K562 (cell line): ENCODE results near the gene RAI14. TPM values are rescaled to one million over a fixed set of nuclear protein-coding genes. Genes with fewer than 3 reads are reported as not detected.

Experiments
- ATAC-seq: fragments of 200-7000 bp; cut with Tn5 transposase; 3 replicates; pipeline ENCODE4 v1.9.1; 2020; ENCODE audit warnings: moderate library complexity
- BruUV-seq: library from RNA; stranded (reverse); fragments of 400-500 nt; replicated peaks from 2 replicates; lab custom pipeline; 2021; lab: Mats Ljungman, UMichigan
- CTCF ChIA-PET: fragments of 300-600 bp; formaldehyde crosslinking; extraction: SDS; loops from one replicate; lab custom pipeline; 2021; ENCODE audit warnings: low intra/inter-chr PET ratio; lab: Yijun Ruan, JAX
- POLR2A ChIA-PET: fragments of 300-600, 350-650 bp; sonication (Branson Sonifier 250); formaldehyde crosslinking; extraction: SDS; loops from one replicate; lab custom pipeline; 2021; ENCODE audit warnings: antibody characterized with exemption, inconsistent platforms; lab: Yijun Ruan, JAX
- DNase-seq, 4 experiments: peaks; one replicate each; pipeline versions ENCODE4 v3.0.0 to v3.0.0-alpha.2; 2011 to 2018; ENCODE audit warnings: low spot score in 3 of 4, mixed read lengths in 3 of 4; ENCODE audit errors: extremely low read depth in 1 of 4
- FAIRE-seq: peaks from 2 replicates; lab custom pipeline; 2011; peaks lifted over from hg19 to GRCh38; lab: Jason Lieb, UNC
- H2AFZ ChIP-seq: 2 replicates; pipeline ENCODE4 v1.6.0; 2011; ENCODE audit warnings: low read depth, low read length, control low read depth, inconsistent platforms
- H3K27ac ChIP-seq: fragments of 200-600 bp; 3 replicates; pipeline ENCODE4 v1.8.0; 2011; ENCODE audit warnings: low read depth, mild to moderate bottlenecking, control low read depth, inconsistent platforms, low read length, moderate library complexity, mixed read lengths; ENCODE audit errors: extremely low read depth
- H3K27me3 ChIP-seq, 2 experiments: fragments of 300-600 bp in 1 of 2; 2 replicates in 1 of 2; 3 replicates in 1 of 2; pipeline versions ENCODE4 v1.6.0 to v1.8.0; 2011; ENCODE audit warnings: inconsistent platforms in 2 of 2, low read length in 2 of 2, mild to moderate bottlenecking in 1 of 2, mixed read lengths in 1 of 2, moderate library complexity in 1 of 2; ENCODE audit not compliant: control insufficient read depth in 2 of 2, insufficient read depth in 2 of 2
- H3K36me3 ChIP-seq: fragments of 300-600 bp; 3 replicates; pipeline ENCODE4 v1.8.0; 2011; ENCODE audit warnings: mild to moderate bottlenecking, low read length, inconsistent platforms; ENCODE audit not compliant: control insufficient read depth, insufficient read depth
- H3K4me1 ChIP-seq, 2 experiments: fragments of 200-600 bp in 1 of 2; replicated peaks in 1 of 2; 2 replicates in 1 of 2; 3 replicates in 1 of 2; pipeline versions ENCODE4 v1.5.1 to v1.8.0; 2011; ENCODE audit warnings: inconsistent platforms in 2 of 2, low read length in 2 of 2, mild to moderate bottlenecking in 1 of 2, mixed read lengths in 1 of 2, moderate library complexity in 1 of 2; ENCODE audit not compliant: control insufficient read depth in 2 of 2, insufficient read depth in 2 of 2
- H3K4me2 ChIP-seq: 2 replicates; pipeline ENCODE4 v1.6.1; 2011; ENCODE audit warnings: low read length, control low read depth, inconsistent platforms, mixed read lengths; ENCODE audit not compliant: insufficient read depth
- H3K4me3 ChIP-seq: fragments of 200-600 bp; sonication (generic), shearing (Covaris generic); 2 replicates; pipeline ENCODE4 v1.5.1; 2016; ENCODE audit warnings: control low read depth, inconsistent platforms
- H3K79me2 ChIP-seq: fragments of 200-600 bp; 3 replicates; pipeline ENCODE4 v1.8.0; 2011; ENCODE audit warnings: low read length, inconsistent platforms; ENCODE audit not compliant: control insufficient read depth, insufficient read depth
- H3K9ac ChIP-seq, 2 experiments: 2 replicates each; pipeline versions ENCODE4 v1.6.0 to v1.6.1; 2011; ENCODE audit warnings: low read depth in 2 of 2, low read length in 2 of 2, control low read depth in 1 of 2, inconsistent platforms in 1 of 2, mild to moderate bottlenecking in 1 of 2, mixed read lengths in 1 of 2; ENCODE audit not compliant: insufficient read depth in 1 of 2
- H3K9me1 ChIP-seq: one replicate; pipeline ENCODE4 v1.6.0; 2011; ENCODE audit warnings: inconsistent platforms, mild to moderate bottlenecking, low read length, moderate library complexity; ENCODE audit not compliant: control insufficient read depth, insufficient read depth
- H3K9me3 ChIP-seq: replicated peaks from 2 replicates; pipeline ENCODE4 v1.5.1; 2011; ENCODE audit warnings: low read depth, low read length, inconsistent platforms; ENCODE audit not compliant: control insufficient read depth, insufficient read depth
- H4K20me1 ChIP-seq: replicated peaks from 2 replicates; pipeline ENCODE4 v1.6.1; 2011; ENCODE audit warnings: low read length, inconsistent platforms, mixed read lengths; ENCODE audit not compliant: control insufficient read depth, insufficient read depth
- HES1 ChIP-seq: fragments of 450-650 bp; IDR thresholded peaks from 2 replicates; pipeline ENCODE4 v1.6.1; 2016; ENCODE audit warnings: low read depth, mild to moderate bottlenecking, moderate library complexity
- HOXB6 ChIP-seq: fragments of 250-450 bp; sonication (Bioruptor Pico); IDR thresholded peaks from 2 replicates; pipeline ENCODE4 v1.5.1; 2022; ENCODE audit warnings: mild to moderate bottlenecking, borderline replicate concordance
- MNT ChIP-seq, 2 experiments: fragments of 450-650 bp; conservative IDR thresholded peaks; 2 replicates each; pipeline ENCODE4 v1.6.1; 2017; ENCODE audit warnings: mild to moderate bottlenecking in 2 of 2, moderate library complexity in 2 of 2
- ZNF280B ChIP-seq: fragments of 250-450 bp; sonication (Bioruptor Pico); IDR thresholded peaks from 2 replicates; pipeline ENCODE4 v1.5.1; 2021; ENCODE audit warnings: mild to moderate bottlenecking
- ZNF354B ChIP-seq: fragments of 250-450 bp; sonication (Bioruptor Pico); IDR thresholded peaks from 2 replicates; pipeline ENCODE4 v1.4.0; 2020
- ZNF507 ChIP-seq: conservative IDR thresholded peaks from 2 replicates; pipeline ENCODE4 v1.6.1; 2017; ENCODE audit warnings: missing genetic modification characterization, missing compliant biosample characterization
- WGBS: fragments of 100-300 bp; shearing (Covaris generic); methylation state at CpG from one replicate; pipeline ENCODE4 v1.1.6; 2016; ENCODE audit warnings: low coverage, mixed read lengths; ENCODE audit not compliant: insufficient coverage; ENCODE audit errors: missing lambda C conversion rate; 5-methylcytosine and 5-hydroxymethylcytosine counted together
- in situ Hi-C: fragments of 300-500 bp; cut with MboI; formaldehyde crosslinking; loops from 4 replicates; pipeline ENCODE4 v1.15.0; 2018; ENCODE audit warnings: inconsistent platforms, mixed read lengths
- intact Hi-C: fragments of 100-400 bp; cut with micrococcal nuclease; formaldehyde crosslinking; loops from 2 replicates; pipeline ENCODE4 v1.14.2; 2022
- polyA plus RNA-seq, 8 experiments: library from polyadenylated mRNA; depleted of rRNA in 4 of 8; stranded (reverse) in 5 of 8; unstranded in 3 of 8; fragments of >200 nt; fragmentation: Nextera tagmentation in 2 of 8; fragmentation: Illumina TruSeq in 1 of 8; extraction: Ambion mirVana in 2 of 8; extraction: Trizol in 1 of 8; gene quantifications; 2 replicates each; pipeline versions ENCODE4 v1.2.1 to v1.2.3, GENCODE V29; 2011 to 2014; ENCODE audit warnings: inconsistent platforms in 1 of 8, missing spikeins in 1 of 8
- total RNA-seq, 7 experiments: library from RNA; depleted of rRNA in 6 of 7; stranded (reverse); fragments of >200 nt in 6 of 7; fragmentation: Illumina TruSeq in 2 of 7; extraction: Trizol in 2 of 7; gene quantifications; 2 replicates each; pipeline versions ENCODE4 v1.2.1 to v1.2.3, GENCODE V29; 2011 to 2021; ENCODE audit warnings: low replicate concordance in 1 of 7
- TF ChIP-seq, protein P1 (sequence below), 3 experiments: fragments of 200-800 bp in 1 of 3; sonication (Bioruptor generic) in 1 of 3; sonication (generic) in 1 of 3; formaldehyde crosslinking in 1 of 3; IDR thresholded peaks; 2 replicates each; pipeline versions ENCODE4 v1.6.1 to v1.8.0; 2016 to 2022; ENCODE audit warnings: mild to moderate bottlenecking in 2 of 3, missing compliant biosample characterization in 2 of 3, missing genetic modification characterization in 2 of 3, missing genetic modification reagents in 1 of 3

The RAI14 gene
- total and polyA plus RNA-seq, 9 of the 15 experiments (the other 6 are each of a cell fraction or from before 2014, with no cell fraction given) = 11.3 to 82.5 (median 34.8) TPM

DNA sequence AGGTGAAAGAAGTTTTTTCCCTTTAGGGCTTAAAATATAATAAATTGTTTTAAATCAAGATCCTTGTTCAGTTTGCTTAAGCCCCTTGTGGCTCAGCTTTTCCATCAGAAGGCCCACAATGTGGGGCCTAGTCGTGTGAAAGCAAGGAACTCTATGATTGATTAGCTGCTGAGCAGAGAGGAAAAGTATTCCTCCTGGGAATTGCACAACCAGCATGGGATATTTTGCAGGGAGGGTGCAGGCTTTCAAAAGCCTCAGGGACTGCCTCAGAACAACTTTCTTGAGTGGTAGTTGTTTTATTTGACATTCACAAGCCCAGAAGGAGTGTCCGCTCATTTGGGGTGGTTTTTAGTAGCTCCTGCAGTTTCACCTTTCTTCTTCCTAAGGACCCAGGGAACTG lies 202.7 kb downstream of the RAI14 start:
- BruUV-seq = no TSS peak
- 23% methylated on average over 2 of the region's 2 CpGs for WGBS
- ChIA-PET CTCF (no interaction called here), POLR2A (interaction anchor here (0.5 to 1.6 kb wide), 4 partner anchors 10 to 118 kb away, joined by 3 read pairs; no protein-coding TSS in a partner anchor)
- Histone ChIP-seq H3K4me3 (no peak overlapping the region), H3K4me1 (no peaks in the 10 kb centered on the region; a peak in 1 of 5 replicates), H2AFZ (no peak overlapping the region), H4K20me1 (no peaks in the 10 kb centered on the region), H3K79me2 (no peaks in the 10 kb centered on the region), H3K27me3 (no peaks in the 10 kb centered on the region), H3K9me1 (no peaks in the 10 kb centered on the region), H3K9me3 (no peaks in the 10 kb centered on the region), H3K9ac (no peak overlapping the region), H3K36me3 (no peaks in the 10 kb centered on the region), H3K4me2 (no peak overlapping the region), H3K27ac (no peak overlapping the region)
- no peak for FAIRE-seq
- in situ Hi-C loops (no loop called here), intact Hi-C loops (no loop called here)
- DNase-seq = no peak
- ATAC-seq = no peak
- no peak for TF ChIP-seq ZNF280B (CRISPR knock-in tag)
- TF ChIP-seq ZNF507 (tag) = no peak
- no peak for TF ChIP-seq ZNF354B
- TF ChIP-seq HOXB6 = no peak
- no peak for TF ChIP-seq MNT (conservative IDR thresholded peaks at IDR 0.05)
- TF ChIP-seq, protein P1, sequence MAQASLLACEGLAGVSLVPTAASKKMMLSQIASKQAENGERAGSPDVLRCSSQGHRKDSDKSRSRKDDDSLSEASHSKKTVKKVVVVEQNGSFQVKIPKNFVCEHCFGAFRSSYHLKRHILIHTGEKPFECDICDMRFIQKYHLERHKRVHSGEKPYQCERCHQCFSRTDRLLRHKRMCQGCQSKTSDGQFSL (CRISPR knock-in tag; IDR thresholded peaks at IDR 0.05) = no peak
- TF ChIP-seq, protein P1 (tag; IDR thresholded peaks at IDR 0.05) = no peak
- no peak for TF ChIP-seq HES1
